Smooth muscle cell (in vitro differentiated cells): ENCODE measurements around the gene RICTOR. TPM values are rescaled to one million over a fixed set of nuclear protein-coding genes. Genes with fewer than 3 reads are reported as not detected.

Experiments
- DNase-seq: peaks from one replicate; lab custom pipeline; 2025; ENCODE audit not compliant: unreplicated experiment; lab: John Stamatoyannopoulos, UW
- H2AFZ ChIP-seq: fragments of 200-600 bp; sonication (generic); 2 replicates; pipeline ENCODE4 v1.6.0; 2016; ENCODE audit warnings: antibody characterized with exemption, low read depth, mild to moderate bottlenecking
- H3F3A ChIP-seq: fragments of 200-600 bp; sonication (generic); 2 replicates; pipeline ENCODE4 v1.6.0; 2017; ENCODE audit warnings: antibody characterized with exemption, low read depth
- H3K27ac ChIP-seq: fragments of 200-600 bp; sonication (generic); 2 replicates; pipeline ENCODE4 v1.5.1; 2016; ENCODE audit warnings: low read depth, mild to moderate bottlenecking
- H3K27me3 ChIP-seq: fragments of 200-600 bp; sonication (generic); 2 replicates; pipeline ENCODE4 v1.6.1; 2016; ENCODE audit warnings: low read depth, mild to moderate bottlenecking
- H3K36me3 ChIP-seq: fragments of 200-600 bp; sonication (generic); 2 replicates; pipeline ENCODE4 v1.5.1; 2016; ENCODE audit warnings: low read depth
- H3K4me1 ChIP-seq: fragments of 200-600 bp; sonication (generic); 2 replicates; pipeline ENCODE4 v1.5.1; 2016; ENCODE audit warnings: low read depth
- H3K4me2 ChIP-seq: fragments of 200-600 bp; sonication (generic); 2 replicates; pipeline ENCODE4 v1.6.0; 2016; ENCODE audit warnings: mild to moderate bottlenecking
- H3K4me3 ChIP-seq: fragments of 200-600 bp; sonication (generic); 2 replicates; pipeline ENCODE4 v1.5.1; 2016; ENCODE audit warnings: mild to moderate bottlenecking
- H3K79me2 ChIP-seq: fragments of 200-600 bp; sonication (generic); 2 replicates; pipeline ENCODE4 v1.6.0; 2016; ENCODE audit warnings: low read depth, mild to moderate bottlenecking
- H3K9ac ChIP-seq: fragments of 200-600 bp; sonication (generic); 2 replicates; pipeline ENCODE4 v1.6.0; 2016; ENCODE audit warnings: low read depth
- H3K9me3 ChIP-seq: fragments of 200-600 bp; sonication (generic); replicated peaks from 2 replicates; pipeline ENCODE4 v1.5.1; 2016; ENCODE audit warnings: low read depth
- H4K20me1 ChIP-seq: fragments of 200-600 bp; sonication (generic); 2 replicates; pipeline ENCODE4 v1.6.0; 2016; ENCODE audit warnings: low read depth
- WGBS: methylation state at CpG from one replicate; pipeline ENCODE4 v1.1.7; 2016; ENCODE audit warnings: low lambda C conversion rate; 5-methylcytosine and 5-hydroxymethylcytosine counted together
- polyA plus RNA-seq: library from polyadenylated mRNA; unstranded; fragments of >200 nt; fragmentation: Nextera tagmentation; extraction: Ambion mirVana; gene quantifications from 2 replicates; pipeline ENCODE4 v1.2.1, GENCODE V29; 2016
- total RNA-seq: library from RNA; depleted of rRNA; stranded (reverse); fragments of >200 nt; gene quantifications from 2 replicates; pipeline ENCODE4 v1.2.3, GENCODE V29; 2014
- TF ChIP-seq, protein P1 (sequence below): fragments of 200-600 bp; sonication (generic); IDR thresholded peaks from 2 replicates; pipeline ENCODE4 v1.5.1; 2017; ENCODE audit warnings: borderline replicate concordance, mild to moderate bottlenecking, antibody characterized with exemption; ENCODE audit not compliant: insufficient read depth, poor library complexity, severe bottlenecking

The RICTOR gene
- total and polyA plus RNA-seq, 2 experiments from 2014 or later, result 3.6 to 30.2 TPM

DNA sequence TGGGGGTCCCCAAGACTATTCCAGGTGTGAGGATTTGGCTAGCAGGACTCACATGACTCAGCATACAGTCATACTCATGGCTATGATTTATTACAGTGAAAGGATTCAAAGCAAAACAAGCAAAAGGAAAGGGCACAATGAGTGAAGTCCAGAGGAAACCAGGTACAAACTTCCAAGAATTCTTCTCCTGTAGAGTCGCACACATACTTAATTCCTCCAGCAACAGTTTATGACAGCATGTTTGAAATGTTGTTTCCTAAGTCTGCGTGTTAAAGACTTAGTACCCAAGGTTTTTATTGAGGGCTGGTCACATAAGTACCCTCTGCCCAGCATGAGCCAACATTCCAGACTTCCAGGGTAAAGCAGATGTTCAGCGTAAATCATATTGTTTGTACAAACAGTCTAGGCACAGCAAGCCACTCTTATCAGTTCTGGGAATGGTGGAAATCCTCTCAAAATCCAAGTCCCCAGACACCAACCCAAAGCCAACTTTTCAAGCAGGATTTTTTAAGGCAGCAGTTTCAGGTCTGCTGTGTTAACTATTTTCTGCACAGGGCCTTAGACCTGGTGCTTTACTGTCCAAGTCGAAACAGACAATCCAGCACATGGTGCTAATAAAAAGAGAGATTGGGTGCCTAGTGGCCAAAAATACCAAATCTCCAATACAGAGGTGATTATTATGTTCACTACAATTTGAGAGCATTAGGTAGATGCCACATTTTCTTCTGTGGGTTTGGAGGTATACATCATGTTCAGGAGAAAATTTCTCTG lies 18.6 kb upstream of the RICTOR start:
- H3K4me1 ChIP-seq, result peaks cover 6% of the 10 kb centered on the region
- H4K20me1 ChIP-seq, result no peaks in the 10 kb centered on the region
- no peaks in the 10 kb centered on the region for H3K9me3 ChIP-seq
- H3K4me3 ChIP-seq, result no peak overlapping the region
- peak overlapping the region; percentile 59 for H3K27ac ChIP-seq
- H3K36me3 ChIP-seq, result no peaks in the 10 kb centered on the region
- no peak overlapping the region for H3K9ac ChIP-seq
- no peaks in the 10 kb centered on the region for H3K79me2 ChIP-seq
- DNase-seq, result no peak
- H3K27me3 ChIP-seq, result no peaks in the 10 kb centered on the region
- no peak overlapping the region for H2AFZ ChIP-seq
- TF ChIP-seq, protein P1, sequence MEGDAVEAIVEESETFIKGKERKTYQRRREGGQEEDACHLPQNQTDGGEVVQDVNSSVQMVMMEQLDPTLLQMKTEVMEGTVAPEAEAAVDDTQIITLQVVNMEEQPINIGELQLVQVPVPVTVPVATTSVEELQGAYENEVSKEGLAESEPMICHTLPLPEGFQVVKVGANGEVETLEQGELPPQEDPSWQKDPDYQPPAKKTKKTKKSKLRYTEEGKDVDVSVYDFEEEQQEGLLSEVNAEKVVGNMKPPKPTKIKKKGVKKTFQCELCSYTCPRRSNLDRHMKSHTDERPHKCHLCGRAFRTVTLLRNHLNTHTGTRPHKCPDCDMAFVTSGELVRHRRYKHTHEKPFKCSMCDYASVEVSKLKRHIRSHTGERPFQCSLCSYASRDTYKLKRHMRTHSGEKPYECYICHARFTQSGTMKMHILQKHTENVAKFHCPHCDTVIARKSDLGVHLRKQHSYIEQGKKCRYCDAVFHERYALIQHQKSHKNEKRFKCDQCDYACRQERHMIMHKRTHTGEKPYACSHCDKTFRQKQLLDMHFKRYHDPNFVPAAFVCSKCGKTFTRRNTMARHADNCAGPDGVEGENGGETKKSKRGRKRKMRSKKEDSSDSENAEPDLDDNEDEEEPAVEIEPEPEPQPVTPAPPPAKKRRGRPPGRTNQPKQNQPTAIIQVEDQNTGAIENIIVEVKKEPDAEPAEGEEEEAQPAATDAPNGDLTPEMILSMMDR, result no peak
- H3F3A ChIP-seq, result no peaks in the 10 kb centered on the region
- H3K4me2 ChIP-seq, result peak overlapping the region; percentile 38
- 13% methylated on average over 4 of the region's 4 CpGs for WGBS

DNA sequence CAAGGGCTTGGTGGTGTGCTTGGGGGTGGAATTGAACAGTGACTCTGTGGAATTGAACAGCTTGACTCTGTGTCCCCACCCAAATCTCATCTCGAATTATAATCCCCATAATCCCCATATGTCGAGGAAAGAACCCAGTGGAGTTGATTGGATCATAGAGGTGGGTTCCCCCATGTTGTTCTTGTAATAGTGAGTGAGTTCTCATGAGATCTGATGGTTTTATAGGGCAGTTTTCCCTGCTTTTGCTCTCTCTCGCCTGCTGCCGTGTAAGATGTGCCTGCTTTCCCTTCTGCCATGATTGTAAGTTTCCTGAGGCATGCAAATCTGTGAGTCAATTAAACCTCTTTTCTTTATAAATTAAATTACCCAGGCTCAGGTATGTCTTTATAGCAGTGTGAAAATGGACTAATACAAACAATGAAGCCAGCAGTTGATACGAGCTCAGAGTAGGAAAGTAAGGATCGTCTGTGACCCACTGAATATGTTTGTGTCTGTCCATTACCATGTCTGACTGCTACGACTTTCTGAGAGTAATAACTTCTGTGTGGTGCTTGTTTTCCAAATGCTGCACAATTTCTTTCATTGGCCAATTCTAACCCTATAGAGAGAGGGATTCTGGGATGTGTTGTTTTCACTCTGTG lies 17.9 kb upstream of the RICTOR start:
- H3K4me2 ChIP-seq, result peak overlapping the region; percentile 38

GRCh38 chr5:39083968-39084367 lies 9.8 kb upstream of the RICTOR start:
- WGBS, result 88% methylated on average over 1 of the region's 1 CpG
- H3K27ac ChIP-seq, result no peak overlapping the region
- no peaks in the 10 kb centered on the region for H4K20me1 ChIP-seq

More for the DNA sequence above, 17.9 kb upstream of the RICTOR start:
- H3F3A ChIP-seq, result no peaks in the 10 kb centered on the region
- H3K27ac ChIP-seq, result peak overlapping the region; percentile 59
- peaks cover 6% of the 10 kb centered on the region for H3K4me1 ChIP-seq
- no peaks in the 10 kb centered on the region for H3K36me3 ChIP-seq
- no peak for DNase-seq
- H2AFZ ChIP-seq, result no peak overlapping the region
- H3K9me3 ChIP-seq, result no peaks in the 10 kb centered on the region
- no peak overlapping the region for H3K9ac ChIP-seq
- H3K4me3 ChIP-seq, result no peak overlapping the region
- H3K79me2 ChIP-seq, result no peaks in the 10 kb centered on the region
- WGBS, result 82% methylated on average over 7 of the region's 7 CpGs
- TF ChIP-seq, protein P1, result no peak
- no peaks in the 10 kb centered on the region for H3K27me3 ChIP-seq
- H4K20me1 ChIP-seq, result no peaks in the 10 kb centered on the region

More at GRCh38 chr5:39083968-39084367, 9.8 kb upstream of the RICTOR start:
- H3K36me3 ChIP-seq, result no peaks in the 10 kb centered on the region
- H3K9ac ChIP-seq, result no peak overlapping the region
- TF ChIP-seq, protein P1, result no peak
- no peaks in the 10 kb centered on the region for H3K27me3 ChIP-seq
- DNase-seq, result no peak
- no peaks in the 10 kb centered on the region for H3K4me1 ChIP-seq
- no peak overlapping the region for H2AFZ ChIP-seq
- no peak overlapping the region for H3K4me2 ChIP-seq
- H3K4me3 ChIP-seq, result no peak overlapping the region
- no peaks in the 10 kb centered on the region for H3K79me2 ChIP-seq
- H3K9me3 ChIP-seq, result no peaks in the 10 kb centered on the region
- no peaks in the 10 kb centered on the region for H3F3A ChIP-seq
